ENCODE results near the gene PCYT1B. TPM values are rescaled to one million over a fixed set of nuclear protein-coding genes. Genes with fewer than 3 reads are reported as not detected.
"Not testable (repeated sequence)": the region's sequence is repeated elsewhere in the genome, so short reads cannot be mapped to it uniquely, and the experiment has no call there.

PCYT1B gene
- total RNA-seq, 1 donor from 2014 or later = 0.21 TPM

GRCh38 chrX:24643116-24643515 is 4.0 kb downstream of the PCYT1B start:
- TF ChIP-seq, protein P1, sequence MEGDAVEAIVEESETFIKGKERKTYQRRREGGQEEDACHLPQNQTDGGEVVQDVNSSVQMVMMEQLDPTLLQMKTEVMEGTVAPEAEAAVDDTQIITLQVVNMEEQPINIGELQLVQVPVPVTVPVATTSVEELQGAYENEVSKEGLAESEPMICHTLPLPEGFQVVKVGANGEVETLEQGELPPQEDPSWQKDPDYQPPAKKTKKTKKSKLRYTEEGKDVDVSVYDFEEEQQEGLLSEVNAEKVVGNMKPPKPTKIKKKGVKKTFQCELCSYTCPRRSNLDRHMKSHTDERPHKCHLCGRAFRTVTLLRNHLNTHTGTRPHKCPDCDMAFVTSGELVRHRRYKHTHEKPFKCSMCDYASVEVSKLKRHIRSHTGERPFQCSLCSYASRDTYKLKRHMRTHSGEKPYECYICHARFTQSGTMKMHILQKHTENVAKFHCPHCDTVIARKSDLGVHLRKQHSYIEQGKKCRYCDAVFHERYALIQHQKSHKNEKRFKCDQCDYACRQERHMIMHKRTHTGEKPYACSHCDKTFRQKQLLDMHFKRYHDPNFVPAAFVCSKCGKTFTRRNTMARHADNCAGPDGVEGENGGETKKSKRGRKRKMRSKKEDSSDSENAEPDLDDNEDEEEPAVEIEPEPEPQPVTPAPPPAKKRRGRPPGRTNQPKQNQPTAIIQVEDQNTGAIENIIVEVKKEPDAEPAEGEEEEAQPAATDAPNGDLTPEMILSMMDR (IDR thresholded peaks at IDR 0.05) = no peak
- H3K4me1 ChIP-seq = no peaks in the 10 kb centered on the region
- DNase-seq (ENCODE audit: low spot score in 2 of 2) = no peak
- H3K27me3 ChIP-seq = no peaks in the 10 kb centered on the region
- H3K27ac ChIP-seq = no peak overlapping the region
- H3K9me3 ChIP-seq = no peaks in the 10 kb centered on the region
- intact Hi-C loops (cut with DNase I) = no loop called here
- H3K36me3 ChIP-seq = no peaks in the 10 kb centered on the region
- no peak overlapping the region for H3K4me3 ChIP-seq

DNA sequence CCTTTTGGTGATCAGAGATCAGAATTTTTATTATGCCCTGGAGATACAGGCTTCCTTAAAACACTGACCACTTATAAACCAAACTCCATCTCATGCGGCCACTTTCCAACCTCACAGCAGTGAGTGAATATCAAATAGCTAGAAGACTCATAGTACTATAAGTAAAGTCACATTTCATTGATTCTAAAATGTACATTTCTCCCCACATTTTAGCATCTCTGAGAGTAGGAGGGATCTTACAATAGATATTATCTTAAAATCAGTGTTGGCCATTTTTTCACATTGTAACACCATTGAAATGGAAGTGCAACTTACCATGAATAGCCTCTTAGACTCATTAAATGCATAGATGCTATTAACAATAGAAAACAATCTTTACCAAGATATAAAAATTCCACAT is 17.4 kb downstream of the PCYT1B start:
- Histone ChIP-seq H3K4me3 (no peak overlapping the region), H3K27me3 (no peaks in the 10 kb centered on the region), H3K36me3 (no peaks in the 10 kb centered on the region), H3K27ac (no peak overlapping the region), H3K9me3 (no peaks in the 10 kb centered on the region), H3K4me1 (no peaks in the 10 kb centered on the region)
- intact Hi-C loops (cut with DNase I) = no loop called here
- TF ChIP-seq, protein P1 (IDR thresholded peaks at IDR 0.05) = no peak
- DNase-seq (ENCODE audit: low spot score in 2 of 2) = no peak

DNA sequence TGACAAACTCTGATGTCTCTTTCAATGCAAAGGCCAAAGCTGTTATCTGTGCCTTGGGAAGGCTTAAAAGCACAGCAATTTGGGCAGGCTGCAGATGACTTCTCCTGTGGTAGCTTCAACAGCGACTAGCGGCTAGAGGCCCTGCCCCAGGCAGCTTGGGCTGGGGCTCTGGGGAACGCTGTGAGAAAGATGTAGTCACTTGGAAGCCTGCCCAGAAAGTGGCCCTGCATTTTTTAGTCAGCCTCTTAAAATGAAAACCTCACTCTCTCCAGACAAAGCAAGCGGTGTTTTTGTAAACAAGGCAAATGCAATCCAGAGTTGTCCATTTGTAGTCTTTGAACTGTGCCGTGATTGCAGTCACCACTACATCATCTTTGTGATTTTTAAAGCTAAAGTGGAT is 27.5 kb downstream of the PCYT1B start:
- Histone ChIP-seq H3K27ac (no peak overlapping the region), H3K4me3 (no peak overlapping the region), H3K4me1 (no peaks in the 10 kb centered on the region), H3K36me3 (no peaks in the 10 kb centered on the region), H3K27me3 (no peaks in the 10 kb centered on the region), H3K9me3 (no peaks in the 10 kb centered on the region)
- no peak for DNase-seq (ENCODE audit: low spot score in 2 of 2)
- intact Hi-C loops (cut with DNase I) = no loop called here
- TF ChIP-seq, protein P1 (IDR thresholded peaks at IDR 0.05) = no peak

GRCh38 chrX:24610516-24610915 is 36.6 kb downstream of the PCYT1B start:
- no peaks in the 10 kb centered on the region for H3K36me3 ChIP-seq
- H3K27me3 ChIP-seq = no peaks in the 10 kb centered on the region
- H3K9me3 ChIP-seq = no peaks in the 10 kb centered on the region
- no peak for DNase-seq (ENCODE audit: low spot score in 2 of 2)
- intact Hi-C loops (cut with DNase I) = no loop called here
- H3K27ac ChIP-seq = no peak overlapping the region
- no peaks in the 10 kb centered on the region for H3K4me1 ChIP-seq
- H3K4me3 ChIP-seq = no peak overlapping the region
- TF ChIP-seq, protein P1 (IDR thresholded peaks at IDR 0.05) = no peak

- Histone ChIP-seq H3K27me3 (no peaks in the 10 kb centered on the region), H3K27ac (no peak overlapping the region), H3K9me3 (no peaks in the 10 kb centered on the region), H3K36me3 (no peaks in the 10 kb centered on the region), H3K4me1 (no peaks in the 10 kb centered on the region), H3K4me3 (no peak overlapping the region)
- TF ChIP-seq, protein P1 (IDR thresholded peaks at IDR 0.05) = no peak
- intact Hi-C loops (cut with DNase I) = no loop called here
- no peak for DNase-seq (ENCODE audit: low spot score in 2 of 2)
These were observed 39.5 kb downstream of the PCYT1B start for GRCh38 chrX:24607616-24608015.

DNA sequence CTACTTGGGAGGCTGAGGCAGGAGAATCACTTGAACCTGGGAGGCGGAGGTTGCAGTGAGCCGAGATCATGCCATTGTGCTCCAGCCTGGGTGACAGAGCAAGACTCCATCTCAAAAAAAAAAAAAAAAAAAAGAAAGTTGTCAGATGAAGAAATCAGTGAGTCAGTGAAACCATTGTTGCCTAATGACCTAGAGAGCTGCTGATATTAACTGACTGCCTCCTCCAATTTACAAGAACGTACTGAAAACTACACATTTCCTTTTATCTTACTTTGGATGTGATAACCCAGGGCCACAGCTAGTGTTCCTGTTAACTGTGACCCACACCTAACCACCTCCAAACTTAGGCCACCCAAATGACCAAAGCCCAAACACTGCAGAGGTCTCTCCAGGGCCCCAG is 41.2 kb downstream of the PCYT1B start:
- H3K4me1 ChIP-seq; H3K36me3 ChIP-seq; H3K27me3 ChIP-seq; DNase-seq (ENCODE audit: low spot score in 2 of 2); H3K9me3 ChIP-seq; H3K27ac ChIP-seq; H3K4me3 ChIP-seq; intact Hi-C loops (cut with DNase I): not testable (repeated sequence)
